Naive B cell (primary cell): ENCODE measurements around the gene TMEM225B. TPM values are rescaled to one million over a fixed set of nuclear protein-coding genes. Genes with fewer than 3 reads are reported as not detected.
"Not testable (repeated sequence)": the region's sequence is repeated elsewhere in the genome, so short reads cannot be mapped to it uniquely, and the experiment has no call there.

Source experiments
- ATAC-seq, 2 donors: fragments of 150-1000 bp; cut with Tn5 transposase; 2 replicates each; pipeline ENCODE4 v1.10.0; 2021; ENCODE audit warnings: low read depth in 2 of 2, mild to moderate bottlenecking in 2 of 2, moderate library complexity in 2 of 2
- DNase-seq: peaks from one replicate; pipeline ENCODE4 v3.0.0; 2022
- H3K27ac Mint-ChIP-seq, 6 donors: one replicate each; pipeline ENCODE4 v1.8.0; 2020 to 2022; ENCODE audit warnings: mild to moderate bottlenecking in 6 of 6, mixed read lengths in 6 of 6, moderate library complexity in 5 of 6, inconsistent platforms in 2 of 6
- H3K27me3 Mint-ChIP-seq, 3 donors: one replicate each; pipeline ENCODE4 v1.8.0; 2021 to 2022; ENCODE audit warnings: mixed read lengths in 3 of 3, mild to moderate bottlenecking in 1 of 3
- H3K36me3 Mint-ChIP-seq, 2 donors: one replicate each; pipeline ENCODE4 v1.8.0; 2020 to 2022; ENCODE audit warnings: mixed read lengths in 2 of 2, inconsistent platforms in 1 of 2, mild to moderate bottlenecking in 1 of 2
- H3K4me1 Mint-ChIP-seq, 3 donors: one replicate each; pipeline ENCODE4 v1.8.0; 2020 to 2022; ENCODE audit warnings: mixed read lengths in 3 of 3, inconsistent platforms in 1 of 3, mild to moderate bottlenecking in 1 of 3, moderate library complexity in 1 of 3
- H3K4me3 Mint-ChIP-seq, 8 donors: one replicate each; pipeline ENCODE4 v1.8.0; 2020 to 2022; ENCODE audit warnings: mild to moderate bottlenecking in 8 of 8, mixed read lengths in 8 of 8, moderate library complexity in 8 of 8, inconsistent platforms in 2 of 8
- H3K9me3 Mint-ChIP-seq, 7 donors: one replicate each; pipeline ENCODE4 v1.8.0; 2020 to 2022; ENCODE audit warnings: mixed read lengths in 7 of 7, mild to moderate bottlenecking in 5 of 7, inconsistent platforms in 2 of 7, moderate library complexity in 1 of 7
- polyA plus RNA-seq, 6 donors: library from polyadenylated mRNA; unstranded; fragments of 300-500 nt; fragmentation: Illumina TruSeq; gene quantifications; one replicate each; pipeline ENCODE4 v1.2.3, GENCODE V29; 2021; ENCODE audit warnings: low read depth in 6 of 6

The TMEM225B gene
- polyA plus RNA-seq, 6 donors from 2014 or later = 1.1 to 2.7 (median 1.3) TPM; not detected in 1

GRCh38 chr7:99657879-99658278 is 59.8 kb downstream of the TMEM225B start:
- H3K36me3 Mint-ChIP-seq = peaks cover 10 to 17% of the 10 kb centered on the region in 2 donors
- H3K4me1 Mint-ChIP-seq = not testable (repeated sequence)

More at GRCh38 chr7:99657879-99658278, 59.8 kb downstream of the TMEM225B start:
- not testable (repeated sequence) for ATAC-seq, DNase-seq, H3K4me3 Mint-ChIP-seq, H3K27ac Mint-ChIP-seq, H3K27me3 Mint-ChIP-seq
- H3K9me3 Mint-ChIP-seq = peaks cover 0 to 15% (median 8%) of the 10 kb centered on the region in 7 donors

Other genes starting within 250 kb of the TMEM225B start
- gene ARPC1B, start 223.5 kb upstream of the TMEM225B start, polyA plus RNA-seq = 100 to 1,000 TPM; 434 to 595 (median 483) TPM
- gene PDAP1, start 189.7 kb upstream of the TMEM225B start, polyA plus RNA-seq = 10 to 100 TPM; 23.3 to 28.5 (median 25.7) TPM
- 100 to 1,000 TPM; 129 to 201 (median 182) TPM for gene BUD31, start 189.3 kb upstream of the TMEM225B start, polyA plus RNA-seq
- gene PTCD1, start 159.5 kb upstream of the TMEM225B start, polyA plus RNA-seq = 1 to 10 TPM; 2.3 to 6.3 (median 3.5) TPM
- gene CPSF4, start 159.3 kb upstream of the TMEM225B start, polyA plus RNA-seq = 10 to 100 TPM; 21.5 to 51.4 (median 24.5) TPM
- gene ATP5MF, start 132.1 kb upstream of the TMEM225B start, polyA plus RNA-seq = 100 to 1,000 TPM; 341 to 412 (median 366) TPM
- 1 to 10 TPM; 6.3 to 9.4 (median 7.0) TPM for gene ZNF789, start 125.4 kb upstream of the TMEM225B start, polyA plus RNA-seq
- gene ZNF394, start 98.0 kb upstream of the TMEM225B start, polyA plus RNA-seq = 10 to 100 TPM; 47.3 to 71.6 (median 64.5) TPM
- 1 to 10 TPM; 2.8 to 8.1 (median 4.2) TPM for gene ZKSCAN5, start 93.6 kb upstream of the TMEM225B start, polyA plus RNA-seq
- gene FAM200A, start 46.2 kb upstream of the TMEM225B start, polyA plus RNA-seq = 1 to 10 TPM; 3.5 to 6.4 (median 5.3) TPM
- 10 to 100 TPM; 55.4 to 90.0 (median 68.5) TPM for gene ZNF655, start 39.6 kb upstream of the TMEM225B start, polyA plus RNA-seq
- 10 to 100 TPM in 5 of 6 donors, 1 to 10 TPM in 1; 8.8 to 19.0 (median 12.1) TPM for gene ZSCAN25, start 18.7 kb downstream of the TMEM225B start, polyA plus RNA-seq
- under 1 TPM in 2 of 6 donors, not detected in 4; 0.40 to 0.52 TPM for gene CYP3A5, start 81.7 kb downstream of the TMEM225B start, polyA plus RNA-seq
- gene CYP3A7, start 136.9 kb downstream of the TMEM225B start, polyA plus RNA-seq = not detected
- not detected for gene CYP3A4, start 185.9 kb downstream of the TMEM225B start, polyA plus RNA-seq
- not detected for gene CYP3A43, start 229.7 kb downstream of the TMEM225B start, polyA plus RNA-seq